NOMO-1 treated with DMSO at 0.1 percent for 48 hours (cell line): ENCODE measurements around the gene FGF18.
"Not testable (repeated sequence)": the region's sequence is repeated elsewhere in the genome, so short reads cannot be mapped to it uniquely, and the experiment has no call there.

Source experiments
- DNase-seq: peaks from one replicate; lab custom pipeline; 2025; ENCODE audit not compliant: unreplicated experiment; lab: John Stamatoyannopoulos, UW

Gene FGF18

DNA sequence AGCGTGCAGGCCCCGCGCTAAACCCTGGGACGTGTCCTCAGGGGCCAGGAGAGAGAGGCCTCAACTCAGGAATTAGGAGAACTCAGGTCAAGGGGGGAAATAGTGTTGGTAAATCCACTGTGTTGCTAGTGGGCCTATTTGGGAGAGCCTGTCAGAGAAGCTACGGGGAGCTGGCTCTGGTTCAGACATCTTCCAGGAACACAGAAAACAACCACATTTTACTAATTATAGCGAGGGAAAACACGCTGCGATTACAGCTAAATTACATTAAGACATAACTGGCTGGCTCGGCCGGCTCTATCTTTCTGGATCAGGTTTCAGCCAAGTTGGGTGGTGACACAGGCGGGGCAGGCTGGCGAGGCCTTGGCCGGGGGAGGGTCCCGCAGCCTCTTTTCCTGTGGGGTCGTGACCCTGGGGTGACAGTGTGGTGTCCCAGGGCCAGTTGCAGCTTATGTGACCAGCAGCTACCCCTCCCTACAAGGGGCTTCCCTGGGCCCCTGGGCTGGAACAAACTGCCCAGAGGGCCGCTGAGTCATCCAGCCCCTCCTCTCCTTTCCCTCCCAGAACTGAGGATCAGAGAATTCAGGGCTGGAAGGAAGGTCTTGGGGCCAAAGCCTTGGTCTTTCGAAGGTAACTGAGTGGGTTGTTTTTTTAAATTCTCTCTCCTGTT lies 75.1 kb downstream of the FGF18 start:
- no peak for DNase-seq

GRCh38 chr5:171495122-171495700 lies 75.8 kb downstream of the FGF18 start:
- DNase-seq = no peak

DNA sequence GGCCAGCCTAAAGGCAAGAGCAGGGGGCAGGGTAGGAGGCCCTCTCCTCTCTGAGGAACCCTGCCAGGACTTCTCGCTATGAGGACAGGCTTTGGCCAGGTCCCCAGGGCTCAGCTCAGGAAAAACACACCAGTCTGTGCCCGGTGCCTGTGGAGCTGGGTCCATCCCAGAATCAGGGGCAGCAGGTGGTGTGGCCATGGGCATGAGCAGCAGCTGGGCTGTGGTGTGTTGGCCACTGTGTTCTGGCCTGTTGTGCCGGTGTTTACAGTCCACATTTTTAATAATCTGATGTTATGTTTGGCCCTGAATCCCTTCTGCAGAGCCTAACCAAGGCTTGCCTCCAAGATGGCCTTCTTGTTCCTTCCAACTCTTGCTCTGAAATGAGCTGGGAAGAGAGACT lies 77.0 kb downstream of the FGF18 start:
- no peak for DNase-seq

- DNase-seq = not testable (repeated sequence)
These were observed 78.0 kb downstream of the FGF18 start for GRCh38 chr5:171497494-171497893.

- DNase-seq = no peak
These were observed 78.7 kb downstream of the FGF18 start for GRCh38 chr5:171498166-171498565.

DNA sequence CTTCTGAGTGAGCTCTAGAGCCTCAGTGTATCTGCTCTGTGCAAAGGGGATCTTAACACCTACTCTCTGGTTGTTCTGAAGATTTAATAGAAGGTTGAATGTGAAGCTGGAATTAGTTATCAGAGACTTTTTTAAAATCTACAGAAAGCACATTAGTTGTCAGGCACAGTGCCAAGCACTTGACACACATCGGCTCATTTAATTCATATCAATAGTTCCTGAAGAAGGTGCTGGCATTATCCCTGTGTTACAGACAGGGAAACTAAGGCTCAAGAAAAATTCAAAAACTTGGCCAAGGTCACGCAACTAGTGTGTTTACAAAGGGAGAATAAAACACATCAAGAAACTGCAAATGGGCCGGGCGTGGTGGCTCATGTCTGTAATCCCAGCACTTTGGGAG lies 80.2 kb downstream of the FGF18 start:
- DNase-seq = no peak

DNA sequence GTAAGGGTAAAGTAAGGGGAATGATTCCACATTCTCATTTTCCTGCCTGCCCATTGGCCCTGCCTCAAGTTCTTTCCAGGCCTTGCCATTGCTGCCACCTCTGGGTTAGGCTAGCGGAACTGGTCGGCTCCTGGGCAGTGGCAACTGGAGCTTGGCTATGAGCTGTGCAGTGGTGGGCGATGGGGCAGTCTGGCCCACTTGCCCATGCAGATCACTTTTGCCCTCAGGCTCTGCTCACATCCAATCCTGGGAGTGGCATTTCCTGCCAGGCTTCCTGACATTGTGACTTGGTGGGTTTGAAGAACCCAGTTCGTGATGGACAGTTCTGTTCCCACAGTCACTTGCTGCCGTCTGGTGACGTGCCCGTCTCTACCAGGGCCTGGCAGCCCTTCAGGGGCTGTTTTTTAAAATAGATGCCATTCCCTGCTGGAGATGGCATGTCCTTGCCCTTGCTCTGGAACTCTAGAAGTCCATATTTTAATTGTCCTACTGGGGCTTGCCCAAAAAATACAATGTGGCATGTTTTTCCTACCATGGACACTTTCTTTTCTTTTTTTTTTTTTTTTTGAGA lies 86.1 kb downstream of the FGF18 start:
- no peak for DNase-seq

- no peak for DNase-seq
These were observed 87.5 kb downstream of the FGF18 start for GRCh38 chr5:171506951-171507350.
